ENCODE results near the gene CNTROB. TPM values are rescaled to one million over a fixed set of nuclear protein-coding genes. Genes with fewer than 3 reads are reported as not detected.
A peak's percentile ranks its signal among the peaks of the same experiment; 100 is the strongest.

Gene CNTROB
- total and polyA plus RNA-seq, 2 experiments from 2014 or later = 23.1 to 42.6 TPM

DNA sequence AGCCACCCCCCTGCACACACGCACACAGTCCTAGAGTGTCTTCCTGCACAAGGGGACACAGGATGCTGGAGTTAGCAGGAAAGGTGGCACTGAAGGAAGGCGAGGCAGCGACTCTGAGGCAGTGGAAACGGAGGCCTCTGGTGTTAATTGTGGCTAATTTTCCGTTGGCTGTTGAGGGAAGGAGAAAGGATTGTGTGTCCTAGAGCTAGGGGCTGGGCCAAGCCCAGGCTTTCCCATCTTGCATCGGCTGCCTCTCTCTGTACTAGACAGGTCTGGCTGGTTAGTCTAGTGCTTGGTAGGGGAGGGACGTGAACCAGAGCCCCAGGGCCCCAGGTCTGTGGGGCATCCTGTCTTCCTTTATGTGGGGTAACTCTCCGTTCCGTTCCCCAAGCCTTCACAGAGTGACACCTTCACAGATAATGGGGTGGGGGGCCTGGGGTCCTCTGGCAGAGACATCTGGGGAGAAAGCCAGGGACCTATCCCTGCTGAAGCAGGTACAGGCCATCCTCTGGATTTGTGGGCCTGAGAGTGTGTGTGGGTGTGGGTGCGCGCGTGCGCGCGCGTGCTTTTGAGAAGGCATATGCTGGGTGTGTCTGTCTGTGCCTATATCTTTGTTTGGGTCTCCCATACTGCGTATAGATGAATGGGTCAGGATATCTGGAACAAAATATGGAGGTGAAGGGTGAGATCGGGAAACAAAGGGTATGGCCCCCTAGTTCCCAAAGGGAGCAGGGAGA, 43.7 kb upstream of the CNTROB start, which contains the start of gene CHD3:
CHD3 (plus strand) TSS at position 606 of the 737 bp plus-strand sequence. CDS start 212 bp downstream, outside the sequence.
- Histone ChIP-seq H3K4me1 (ENCODE audit: low read depth) (peaks cover 40% of the 10 kb centered on the region), H3K36me3 (peaks cover 11% of the 10 kb centered on the region), H3K27ac (peak within 1 kb of the TSS; percentile 90), H3K9me3 (ENCODE audit: low read depth) (no peaks in the 10 kb centered on the region), H3K27me3 (no peaks in the 10 kb centered on the region), H3K4me3 (peak within 1 kb of the TSS; percentile 90)
- peak; percentile 12 to 34 for DNase-seq (ENCODE audit: low read depth in 1 of 2, low spot score in 1 of 2)
- TF ChIP-seq, protein P1, sequence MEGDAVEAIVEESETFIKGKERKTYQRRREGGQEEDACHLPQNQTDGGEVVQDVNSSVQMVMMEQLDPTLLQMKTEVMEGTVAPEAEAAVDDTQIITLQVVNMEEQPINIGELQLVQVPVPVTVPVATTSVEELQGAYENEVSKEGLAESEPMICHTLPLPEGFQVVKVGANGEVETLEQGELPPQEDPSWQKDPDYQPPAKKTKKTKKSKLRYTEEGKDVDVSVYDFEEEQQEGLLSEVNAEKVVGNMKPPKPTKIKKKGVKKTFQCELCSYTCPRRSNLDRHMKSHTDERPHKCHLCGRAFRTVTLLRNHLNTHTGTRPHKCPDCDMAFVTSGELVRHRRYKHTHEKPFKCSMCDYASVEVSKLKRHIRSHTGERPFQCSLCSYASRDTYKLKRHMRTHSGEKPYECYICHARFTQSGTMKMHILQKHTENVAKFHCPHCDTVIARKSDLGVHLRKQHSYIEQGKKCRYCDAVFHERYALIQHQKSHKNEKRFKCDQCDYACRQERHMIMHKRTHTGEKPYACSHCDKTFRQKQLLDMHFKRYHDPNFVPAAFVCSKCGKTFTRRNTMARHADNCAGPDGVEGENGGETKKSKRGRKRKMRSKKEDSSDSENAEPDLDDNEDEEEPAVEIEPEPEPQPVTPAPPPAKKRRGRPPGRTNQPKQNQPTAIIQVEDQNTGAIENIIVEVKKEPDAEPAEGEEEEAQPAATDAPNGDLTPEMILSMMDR (IDR thresholded peaks at IDR 0.05; ENCODE audit: low read depth, low read length) = no peak

DNA sequence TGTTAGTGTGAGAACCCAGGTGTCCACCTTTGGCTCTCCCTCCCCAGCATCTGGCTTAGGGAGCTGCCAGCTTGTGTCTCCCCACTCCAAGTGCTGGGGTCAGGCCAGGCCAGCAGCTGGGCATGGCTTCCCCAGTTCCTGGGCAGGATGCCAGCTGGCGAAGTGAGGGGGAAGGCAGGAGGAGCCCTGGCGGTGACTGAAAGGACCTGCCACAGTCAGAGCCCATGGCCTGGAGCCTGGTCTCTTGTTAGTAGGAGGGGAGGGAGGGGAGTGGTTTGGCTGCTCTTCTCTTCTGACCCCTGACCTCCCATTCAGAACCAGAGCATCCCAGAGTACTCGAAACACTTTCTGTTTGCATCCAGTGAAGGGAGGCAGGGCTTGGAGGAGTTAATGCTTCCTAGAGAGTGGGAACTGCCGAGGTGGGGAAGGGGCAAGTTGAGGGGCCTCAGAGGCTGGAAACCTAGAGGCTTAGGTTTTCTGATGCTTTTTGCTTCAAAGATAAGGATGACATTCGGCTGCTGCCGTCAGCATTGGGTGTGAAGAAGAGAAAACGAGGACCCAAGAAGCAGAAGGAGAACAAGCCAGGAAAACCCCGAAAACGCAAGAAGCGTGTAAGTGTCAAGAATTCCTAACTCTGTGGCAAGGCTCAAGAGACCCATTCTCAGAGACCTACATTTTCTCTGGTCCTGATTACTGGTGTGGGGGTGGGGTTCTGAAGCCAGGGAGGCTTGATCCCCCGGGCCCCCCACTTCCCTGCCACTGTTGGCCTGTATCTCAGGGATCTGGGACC, 42.6 kb upstream of the CNTROB start:
- peaks cover 12% of the 10 kb centered on the region for H3K36me3 ChIP-seq
- no peaks in the 10 kb centered on the region for H3K9me3 ChIP-seq (ENCODE audit: low read depth)
- H3K27ac ChIP-seq = peak overlapping the region; percentile 90
- no peaks in the 10 kb centered on the region for H3K27me3 ChIP-seq
- peak; percentile 88 to 97 for DNase-seq (ENCODE audit: low read depth in 1 of 2, low spot score in 1 of 2)
- no peak overlapping the region for H3K4me3 ChIP-seq
- H3K4me1 ChIP-seq (ENCODE audit: low read depth) = peaks cover 31% of the 10 kb centered on the region
- TF ChIP-seq, protein P1 (IDR thresholded peaks at IDR 0.05; ENCODE audit: low read depth, low read length) = peak; percentile 47

DNA sequence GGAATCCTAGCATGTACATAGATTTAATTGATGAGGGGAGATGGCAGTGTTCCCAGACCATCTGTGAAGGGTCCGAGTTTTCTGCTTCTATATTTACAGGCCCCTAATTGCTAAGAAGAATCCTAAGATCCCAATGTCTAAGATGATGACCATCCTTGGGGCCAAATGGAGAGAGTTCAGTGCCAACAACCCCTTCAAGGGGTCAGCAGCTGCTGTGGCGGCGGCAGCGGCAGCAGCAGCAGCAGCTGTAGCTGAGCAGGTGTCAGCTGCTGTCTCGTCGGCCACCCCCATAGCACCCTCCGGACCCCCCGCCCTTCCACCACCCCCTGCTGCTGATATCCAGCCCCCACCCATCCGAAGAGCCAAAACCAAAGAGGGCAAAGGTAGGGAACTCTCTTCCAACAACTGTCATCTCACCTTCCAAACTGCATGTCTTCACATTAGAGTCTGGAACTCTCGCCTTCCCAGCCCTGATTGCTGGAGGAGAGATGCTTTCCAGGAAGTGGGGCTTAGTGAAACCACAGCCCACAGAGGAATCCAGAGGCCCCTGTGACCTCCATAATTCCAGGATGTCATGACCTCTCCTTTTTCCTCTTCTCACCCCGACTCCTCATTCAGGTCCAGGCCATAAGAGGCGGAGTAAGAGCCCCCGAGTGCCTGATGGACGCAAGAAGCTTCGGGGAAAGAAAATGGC, 38.7 kb upstream of the CNTROB start:
- Histone ChIP-seq H3K4me3 (no peak overlapping the region), H3K4me1 (ENCODE audit: low read depth) (peaks cover 18% of the 10 kb centered on the region), H3K9me3 (ENCODE audit: low read depth) (no peaks in the 10 kb centered on the region), H3K27me3 (no peaks in the 10 kb centered on the region), H3K27ac (no peak overlapping the region), H3K36me3 (peaks cover 21% of the 10 kb centered on the region)
- TF ChIP-seq, protein P1 (IDR thresholded peaks at IDR 0.05; ENCODE audit: low read depth, low read length) = no peak
- DNase-seq (ENCODE audit: low read depth in 1 of 2, low spot score in 1 of 2) = no peak

DNA sequence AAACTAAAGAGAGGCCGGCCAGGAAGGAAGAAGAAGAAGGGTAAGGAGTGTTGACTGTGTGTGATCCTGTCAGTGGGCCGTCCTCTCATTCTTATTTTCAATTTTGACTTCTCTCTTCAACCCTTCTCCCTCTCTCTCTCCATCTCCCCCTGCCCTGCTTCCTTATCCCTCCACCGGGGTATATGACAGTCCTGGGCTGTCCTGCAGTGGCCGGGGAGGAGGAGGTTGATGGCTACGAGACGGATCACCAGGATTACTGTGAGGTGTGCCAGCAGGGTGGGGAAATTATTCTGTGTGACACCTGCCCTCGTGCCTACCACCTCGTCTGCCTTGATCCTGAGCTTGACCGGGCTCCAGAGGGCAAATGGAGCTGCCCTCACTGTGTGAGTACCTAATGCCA, 37.8 kb upstream of the CNTROB start:
- no peaks in the 10 kb centered on the region for H3K9me3 ChIP-seq (ENCODE audit: low read depth)
- DNase-seq (ENCODE audit: low read depth in 1 of 2, low spot score in 1 of 2) = no peak
- H3K4me3 ChIP-seq = no peak overlapping the region
- H3K4me1 ChIP-seq (ENCODE audit: low read depth) = peaks cover 9% of the 10 kb centered on the region
- no peaks in the 10 kb centered on the region for H3K27me3 ChIP-seq
- no peak overlapping the region for H3K27ac ChIP-seq
- H3K36me3 ChIP-seq = peaks cover 21% of the 10 kb centered on the region
- TF ChIP-seq, protein P1 (IDR thresholded peaks at IDR 0.05; ENCODE audit: low read depth, low read length) = no peak

DNA sequence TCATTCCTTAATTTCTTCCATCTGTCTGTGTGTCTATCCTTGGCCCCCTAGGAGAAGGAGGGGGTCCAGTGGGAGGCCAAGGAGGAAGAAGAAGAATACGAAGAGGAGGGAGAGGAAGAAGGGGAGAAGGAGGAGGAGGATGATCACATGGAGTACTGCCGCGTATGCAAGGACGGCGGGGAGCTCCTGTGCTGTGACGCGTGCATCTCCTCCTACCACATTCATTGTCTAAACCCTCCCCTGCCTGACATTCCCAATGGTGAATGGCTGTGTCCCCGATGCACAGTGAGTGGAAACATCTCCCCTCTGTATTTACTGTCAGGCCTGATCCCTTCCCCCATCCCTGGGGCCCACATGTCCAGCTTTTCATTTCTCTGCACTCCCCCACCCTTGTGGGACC, 37.1 kb upstream of the CNTROB start:
- no peak for DNase-seq (ENCODE audit: low read depth in 1 of 2, low spot score in 1 of 2)
- Histone ChIP-seq H3K27ac (no peak overlapping the region), H3K27me3 (no peaks in the 10 kb centered on the region), H3K36me3 (peaks cover 21% of the 10 kb centered on the region), H3K4me1 (ENCODE audit: low read depth) (peaks cover 2% of the 10 kb centered on the region), H3K4me3 (no peak overlapping the region), H3K9me3 (ENCODE audit: low read depth) (no peaks in the 10 kb centered on the region)
- TF ChIP-seq, protein P1 (IDR thresholded peaks at IDR 0.05; ENCODE audit: low read depth, low read length) = no peak
